ENCODE results near the gene ALAS1.

GRCh38 chr3:52236424-52236886 is 38.5 kb downstream of the ALAS1 start:
- TF ChIP-seq CTCF (IDR thresholded peaks at IDR 0.05) (no peak), POLR2AphosphoS5 (IDR thresholded peaks at IDR 0.05) (no peak)

All from gastroesophageal sphincter (tissue), 3 donors.